A673 (cell line): Measurements from ENCODE around the gene TMEM270. TPM values are rescaled to one million over a fixed set of nuclear protein-coding genes. Genes with fewer than 3 reads are reported as not detected.

Experiments used
- BruUV-seq: library from RNA; stranded (reverse); fragments of 400-500 nt; replicated peaks from 2 replicates; lab custom pipeline; 2021; lab: Mats Ljungman, UMichigan
- CTCF ChIA-PET: fragments of 300-600 bp; sonication (Branson Sonifier 250); formaldehyde crosslinking; loops from one replicate; lab custom pipeline; 2022; ENCODE audit warnings: antibody characterized with exemption; lab: Charles Lee
- POLR2A ChIA-PET: fragments of 300-600 bp; sonication (Branson Sonifier 250); formaldehyde crosslinking; loops from one replicate; lab custom pipeline; 2022; ENCODE audit warnings: antibody characterized with exemption; ENCODE audit not compliant: low non-redundant PET; lab: Charles Lee
- DNase-seq: peaks from one replicate; pipeline ENCODE4 v3.0.0-alpha.2; 2015; ENCODE audit warnings: low spot score
- H3K27ac ChIP-seq: fragments of 200-600 bp; sonication (generic); 2 replicates; pipeline ENCODE4 v1.5.1; 2016; ENCODE audit warnings: mixed run types, low read depth, mild to moderate bottlenecking, mixed read lengths, antibody characterized with exemption, low read length; ENCODE audit not compliant: poor library complexity, severe bottlenecking
- H3K27me3 ChIP-seq: fragments of 200-600 bp; sonication (generic); replicated peaks from 2 replicates; pipeline ENCODE4 v1.6.1; 2017; ENCODE audit warnings: mixed run types, low read depth, mild to moderate bottlenecking, mixed read lengths, antibody characterized with exemption, low read length; ENCODE audit not compliant: insufficient read depth, poor library complexity
- H3K36me3 ChIP-seq: fragments of 200-600 bp; sonication (generic); 2 replicates; pipeline ENCODE4 v1.6.1; 2016; ENCODE audit warnings: mixed run types, mild to moderate bottlenecking, mixed read lengths, antibody characterized with exemption, low read length; ENCODE audit not compliant: insufficient read depth, poor library complexity, severe bottlenecking
- H3K4me1 ChIP-seq: fragments of 200-600 bp; sonication (generic); 2 replicates; pipeline ENCODE4 v1.6.1; 2017; ENCODE audit warnings: mixed run types, mild to moderate bottlenecking, mixed read lengths, antibody characterized with exemption, low read length; ENCODE audit not compliant: insufficient read depth, poor library complexity, severe bottlenecking
- H3K4me3 ChIP-seq: fragments of 200-600 bp; sonication (generic); 2 replicates; pipeline ENCODE4 v1.5.1; 2016; ENCODE audit warnings: low read depth, mixed run types, mild to moderate bottlenecking, mixed read lengths, low read length; ENCODE audit not compliant: poor library complexity, severe bottlenecking
- H3K9me3 ChIP-seq: fragments of 200-600 bp; sonication (generic); 2 replicates; pipeline ENCODE4 v1.6.1; 2016; ENCODE audit warnings: mixed run types, low read depth, mild to moderate bottlenecking, mixed read lengths, antibody characterized with exemption, low read length; ENCODE audit not compliant: poor library complexity, severe bottlenecking
- CTCF ChIP-seq: fragments of 300-800, 200-600 bp; sonication (generic); conservative IDR thresholded peaks from 2 replicates; pipeline ENCODE4 v1.5.1; 2017; ENCODE audit warnings: low read depth, mild to moderate bottlenecking, antibody characterized with exemption, low read length, moderate library complexity, mixed read lengths
- EZH2 ChIP-seq: fragments of 200-600 bp; sonication (generic); IDR thresholded peaks from 2 replicates; pipeline ENCODE4 v1.6.1; 2017; ENCODE audit warnings: borderline replicate concordance, low read depth, mild to moderate bottlenecking, mixed read lengths, antibody characterized with exemption, low read length; ENCODE audit not compliant: poor library complexity, severe bottlenecking
- intact Hi-C: fragments of 100-400 bp; cut with micrococcal nuclease; formaldehyde crosslinking; loops from one replicate; pipeline ENCODE4 v1.10.0; 2022; ENCODE audit not compliant: unreplicated experiment
- total RNA-seq: library from RNA; stranded (reverse); gene quantifications from 2 replicates; pipeline ENCODE4 v1.2.3, GENCODE V29; 2021

The TMEM270 gene
- total RNA-seq, 1 experiment from 2014 or later = not detected

GRCh38 chr7:73876973-73877372 lies 16.0 kb downstream of the TMEM270 start:
- no peak overlapping the region for H3K27ac ChIP-seq
- no TSS peak for BruUV-seq
- peaks cover 4% of the 10 kb centered on the region for H3K4me1 ChIP-seq
- no peak for DNase-seq
- intact Hi-C loops = no loop called here
- TF ChIP-seq EZH2 (no peak), CTCF (no peak)
- POLR2A ChIA-PET = no interaction called here
- H3K4me3 ChIP-seq = no peak overlapping the region
- CTCF ChIA-PET = no interaction called here
- H3K36me3 ChIP-seq = no peaks in the 10 kb centered on the region
- H3K9me3 ChIP-seq = no peaks in the 10 kb centered on the region
- peaks cover 16% of the 10 kb centered on the region for H3K27me3 ChIP-seq

GRCh38 chr7:73879977-73880681 lies 19.2 kb downstream of the TMEM270 start:
- peaks cover 16% of the 10 kb centered on the region for H3K27me3 ChIP-seq
- TF ChIP-seq EZH2 (no peak), CTCF (no peak)
- H3K4me1 ChIP-seq = no peaks in the 10 kb centered on the region
- ChIA-PET POLR2A (no interaction called here), CTCF (no interaction called here)
- intact Hi-C loops = no loop called here
- H3K36me3 ChIP-seq = no peaks in the 10 kb centered on the region
- no TSS peak for BruUV-seq
- no peak overlapping the region for H3K27ac ChIP-seq
- no peak for DNase-seq
- H3K9me3 ChIP-seq = no peaks in the 10 kb centered on the region
- H3K4me3 ChIP-seq = no peak overlapping the region

- Histone ChIP-seq H3K27ac (no peak overlapping the region), H3K36me3 (no peaks in the 10 kb centered on the region), H3K4me3 (no peak overlapping the region), H3K4me1 (no peaks in the 10 kb centered on the region), H3K9me3 (no peaks in the 10 kb centered on the region), H3K27me3 (peaks cover 16% of the 10 kb centered on the region)
- TF ChIP-seq EZH2 (no peak), CTCF (no peak)
- DNase-seq = no peak
- no TSS peak for BruUV-seq
- ChIA-PET CTCF (no interaction called here), POLR2A (no interaction called here)
- intact Hi-C loops = no loop called here
These were observed 19.9 kb downstream of the TMEM270 start for GRCh38 chr7:73880755-73881328.
